HG03432 (cell line): ENCODE measurements around the gene MAK.
"Not testable (repeated sequence)": the region's sequence is repeated elsewhere in the genome, so short reads cannot be mapped to it uniquely, and the experiment has no call there.

Experiments
- ATAC-seq: cut with Tn5 transposase; IDR thresholded peaks from one replicate; pipeline ENCODE4 v1.9.1; 2021; ENCODE audit warnings: mild to moderate bottlenecking, moderate library complexity; ENCODE audit not compliant: unreplicated experiment

Gene MAK

GRCh38 chr6:10733151-10733715, 105.1 kb downstream of the MAK start:
- ATAC-seq, result no peak

- no peak for ATAC-seq
Observed at GRCh38 chr6:10730254-10730653, 108.1 kb downstream of the MAK start.

GRCh38 chr6:10725716-10726115, 112.6 kb downstream of the MAK start:
- no peak for ATAC-seq

- no peak for ATAC-seq
Observed at GRCh38 chr6:10725044-10725443, 113.3 kb downstream of the MAK start.

GRCh38 chr6:10723567-10723881, 114.8 kb downstream of the MAK start:
- ATAC-seq, result no peak

GRCh38 chr6:10722820-10723566, 115.3 kb downstream of the MAK start, which contains the start of gene TMEM14C:
Gene TMEM14C (plus strand): TSS chr6:10723070. CDS start chr6:10724614, 1,544 bp downstream.
- ATAC-seq, result peak; percentile 97

- ATAC-seq, result no peak
Observed at GRCh38 chr6:10722570-10722819, 115.8 kb downstream of the MAK start.

- no peak for ATAC-seq
Observed at GRCh38 chr6:10721850-10722569, 116.3 kb downstream of the MAK start.

- ATAC-seq, result not testable (repeated sequence)
Observed at GRCh38 chr6:10720960-10721849, 117.1 kb downstream of the MAK start.

- ATAC-seq, result peak; percentile 21
Observed at GRCh38 chr6:10720265-10720959, 117.9 kb downstream of the MAK start.

- ATAC-seq, result no peak
Observed at GRCh38 chr6:10719964-10720264, 118.4 kb downstream of the MAK start.

- no peak for ATAC-seq
Observed at GRCh38 chr6:10719296-10719963, 118.9 kb downstream of the MAK start.

GRCh38 chr6:10713962-10714361, 124.4 kb downstream of the MAK start:
- ATAC-seq, result no peak
